NOMO-1 treated with dmso at 0.1 percent for 144 hours (cell line): ENCODE measurements around the gene CRYGN.

Source experiments
- DNase-seq: peaks from one replicate; lab custom pipeline; 2025; ENCODE audit not compliant: unreplicated experiment; lab: John Stamatoyannopoulos, UW

CRYGN gene

GRCh38 chr7:151408839-151409666 is 30.9 kb downstream of the CRYGN start:
- DNase-seq, result no peak

GRCh38 chr7:151408498-151408838 is 31.5 kb downstream of the CRYGN start:
- DNase-seq, result no peak

GRCh38 chr7:151406886-151407583 is 32.9 kb downstream of the CRYGN start:
- DNase-seq, result no peak

GRCh38 chr7:151406051-151406875 is 33.7 kb downstream of the CRYGN start:
- no peak for DNase-seq

- no peak for DNase-seq
These were observed 34.4 kb downstream of the CRYGN start for GRCh38 chr7:151405588-151405987.

- no peak for DNase-seq
These were observed 34.9 kb downstream of the CRYGN start for GRCh38 chr7:151405056-151405455.

GRCh38 chr7:151404216-151405011 is 35.5 kb downstream of the CRYGN start:
- DNase-seq, result no peak

GRCh38 chr7:151403764-151404163 is 36.2 kb downstream of the CRYGN start:
- DNase-seq, result no peak

GRCh38 chr7:151402029-151402835 is 37.7 kb downstream of the CRYGN start:
- DNase-seq, result no peak

GRCh38 chr7:151400626-151401315 is 39.2 kb downstream of the CRYGN start:
- no peak for DNase-seq

GRCh38 chr7:151399906-151400305 is 40.0 kb downstream of the CRYGN start:
- no peak for DNase-seq

- no peak for DNase-seq
These were observed 40.7 kb downstream of the CRYGN start for GRCh38 chr7:151399305-151399601.

GRCh38 chr7:151398446-151399304 is 41.3 kb downstream of the CRYGN start:
- DNase-seq, result no peak

- DNase-seq, result no peak
These were observed 42.9 kb downstream of the CRYGN start for GRCh38 chr7:151397026-151397425.

- DNase-seq, result no peak
These were observed 43.5 kb downstream of the CRYGN start for GRCh38 chr7:151396328-151396970.

- no peak for DNase-seq
These were observed 44.9 kb downstream of the CRYGN start for GRCh38 chr7:151395036-151395367.

GRCh38 chr7:151394076-151395035 is 45.6 kb downstream of the CRYGN start:
- no peak for DNase-seq
